ENCODE results near the gene LSM12. TPM values are rescaled to one million over a fixed set of nuclear protein-coding genes. Genes with fewer than 3 reads are reported as not detected.
"Not testable (repeated sequence)": the region's sequence is repeated elsewhere in the genome, so short reads cannot be mapped to it uniquely, and the experiment has no call there.

The LSM12 gene
- total RNA-seq, 4 donors from 2014 or later: 27.8 to 44.6 (median 33.3) TPM

- no peak for DNase-seq (ENCODE audit: low spot score in 2 of 2)
- WGBS: 90% methylated on average over 10 of the region's 22 CpGs
- Histone ChIP-seq H3K4me3 (no peak overlapping the region), H3K36me3 (peaks cover 16% of the 10 kb centered on the region), H3K9me3 (no peaks in the 10 kb centered on the region), H3K4me1 (no peaks in the 10 kb centered on the region), H3K27me3 (no peaks in the 10 kb centered on the region), H3K27ac (no peak overlapping the region)
- no peak for TF ChIP-seq POLR2AphosphoS5 (IDR thresholded peaks at IDR 0.05)
These were observed 42.8 kb downstream of the LSM12 start for GRCh38 chr17:44023545-44024270.

GRCh38 chr17:44022246-44022645 lies 44.2 kb downstream of the LSM12 start:
- Histone ChIP-seq H3K9me3 (no peaks in the 10 kb centered on the region), H3K27me3 (no peaks in the 10 kb centered on the region), H3K4me3 (no peak overlapping the region), H3K27ac (no peak overlapping the region), H3K4me1 (no peaks in the 10 kb centered on the region), H3K36me3 (peaks cover 12% of the 10 kb centered on the region)
- no peak for DNase-seq (ENCODE audit: low spot score in 2 of 2)
- 88% methylated on average over 2 of the region's 2 CpGs for WGBS
- TF ChIP-seq POLR2A (IDR thresholded peaks at IDR 0.05) (no peak), POLR2AphosphoS5 (IDR thresholded peaks at IDR 0.05) (no peak), CTCF (IDR thresholded peaks at IDR 0.05) (no peak), EP300 (IDR thresholded peaks at IDR 0.05) (no peak)

- not testable (repeated sequence) for H3K9me3 ChIP-seq; H3K4me1 ChIP-seq; H3K4me3 ChIP-seq; H3K27ac ChIP-seq; DNase-seq (ENCODE audit: low spot score in 2 of 2); H3K27me3 ChIP-seq
- WGBS: 94% methylated on average over 7 of the region's 7 CpGs
- H3K36me3 ChIP-seq: peaks cover 12% of the 10 kb centered on the region
These were observed 45.2 kb downstream of the LSM12 start for GRCh38 chr17:44021227-44021626.

GRCh38 chr17:44014437-44015172 lies 51.9 kb downstream of the LSM12 start, which contains the start of gene TMEM101:
Gene TMEM101, minus strand, starts transcription at chr17:44014963. Its CDS starts 11 bp downstream, at chr17:44014952.
- peak within 1 kb of the TSS; percentile 84 for H3K4me3 ChIP-seq
- peak within 1 kb of the TSS; percentile 76 for H3K27ac ChIP-seq
- TF ChIP-seq EP300 (IDR thresholded peaks at IDR 0.05) (no peak), POLR2AphosphoS5 (IDR thresholded peaks at IDR 0.05) (peak in 2 of 3 donors; percentile 65 to 96), CTCF (IDR thresholded peaks at IDR 0.05) (no peak), POLR2A (IDR thresholded peaks at IDR 0.05) (no peak)
- H3K27me3 ChIP-seq: no peaks in the 10 kb centered on the region
- peak; percentile 93 to 95 for DNase-seq (ENCODE audit: low spot score in 2 of 2)
- H3K9me3 ChIP-seq: no peaks in the 10 kb centered on the region
- under 1% methylated on average over 25 of the region's 43 CpGs for WGBS
- peaks cover 10% of the 10 kb centered on the region for H3K36me3 ChIP-seq
- H3K4me1 ChIP-seq: peaks cover 12% of the 10 kb centered on the region

- TF ChIP-seq POLR2A (IDR thresholded peaks at IDR 0.05) (no peak), POLR2AphosphoS5 (IDR thresholded peaks at IDR 0.05) (no peak), CTCF (IDR thresholded peaks at IDR 0.05) (no peak), EP300 (IDR thresholded peaks at IDR 0.05) (no peak)
- H3K27me3 ChIP-seq: no peaks in the 10 kb centered on the region
- peaks cover 12% of the 10 kb centered on the region for H3K4me1 ChIP-seq
- H3K36me3 ChIP-seq: peaks cover 10% of the 10 kb centered on the region
- 10% methylated on average over 11 of the region's 12 CpGs for WGBS
- no peaks in the 10 kb centered on the region for H3K9me3 ChIP-seq
- H3K27ac ChIP-seq: no peak overlapping the region
- no peak for DNase-seq (ENCODE audit: low spot score in 2 of 2)
- peak overlapping the region; percentile 84 for H3K4me3 ChIP-seq
These were observed 52.4 kb downstream of the LSM12 start for GRCh38 chr17:44014133-44014436.

- Histone ChIP-seq H3K27me3 (no peaks in the 10 kb centered on the region), H3K27ac (no peak overlapping the region), H3K4me1 (peaks cover 18% of the 10 kb centered on the region), H3K9me3 (no peaks in the 10 kb centered on the region), H3K4me3 (no peak overlapping the region), H3K36me3 (peaks cover 10% of the 10 kb centered on the region)
- TF ChIP-seq CTCF (IDR thresholded peaks at IDR 0.05) (no peak), POLR2AphosphoS5 (IDR thresholded peaks at IDR 0.05) (no peak), EP300 (IDR thresholded peaks at IDR 0.05) (no peak), POLR2A (IDR thresholded peaks at IDR 0.05) (no peak)
- no peak for DNase-seq (ENCODE audit: low spot score in 2 of 2)
- WGBS: 86% methylated on average over 14 of the region's 14 CpGs
These were observed 53.6 kb downstream of the LSM12 start for GRCh38 chr17:44012874-44013273.

Measured in suprapubic skin (tissue), 4 donors.